Activated T-helper 1 cell treated with anti-CD3 and anti-CD28 coated beads, Interleukin-2, amount 50 U/mL, for 16 hours (primary cell): Measurements from ENCODE around the gene FGFBP1.
"Not testable (repeated sequence)": the region's sequence is repeated elsewhere in the genome, so short reads cannot be mapped to it uniquely, and the experiment has no call there.

ENCODE experiments used
- DNase-seq, 2 donors: peaks; one replicate each; pipeline ENCODE4 v3.0.0-alpha.2; 2020; ENCODE audit warnings: low read depth in 1 of 2, low spot score in 1 of 2

The FGFBP1 gene

DNA sequence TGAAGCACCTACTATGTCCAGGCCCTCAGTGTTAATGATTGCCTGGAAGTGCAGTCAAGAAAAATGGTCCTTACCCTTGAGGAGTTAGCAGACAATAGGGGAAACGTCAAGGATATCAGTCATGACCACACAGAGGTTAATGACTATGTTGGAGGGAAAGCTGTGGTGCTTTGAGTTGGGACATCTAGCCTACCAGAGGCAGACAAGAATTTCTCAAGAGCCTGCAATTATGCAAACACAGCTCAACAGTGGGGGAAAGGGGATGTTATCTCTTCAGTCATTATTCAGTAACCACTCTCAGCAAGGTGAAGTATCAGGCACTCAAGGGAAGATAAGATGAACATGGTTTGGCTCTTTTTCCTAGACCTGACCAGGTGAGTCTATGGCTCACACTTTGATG, 7.0 kb upstream of the FGFBP1 start:
- no peak for DNase-seq

DNA sequence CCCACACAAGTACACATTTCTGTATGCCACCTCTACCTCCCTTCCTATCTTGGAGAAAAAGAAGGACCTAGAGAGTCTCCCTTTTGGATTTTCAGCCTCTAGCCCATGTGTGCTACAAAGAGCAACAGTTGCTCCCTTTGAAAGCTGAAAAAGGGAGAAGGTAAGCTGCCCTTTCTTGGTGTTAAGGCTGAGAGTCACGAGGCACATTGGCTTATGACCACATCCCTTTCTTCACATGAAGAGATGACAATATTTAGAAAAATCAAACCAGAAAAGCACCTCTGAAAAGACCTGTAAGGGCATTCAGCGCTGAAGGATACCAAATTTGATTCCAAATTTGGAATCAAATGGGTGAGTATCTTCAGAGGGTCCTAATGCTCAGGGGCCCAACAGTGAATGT, 6.4 kb upstream of the FGFBP1 start:
- DNase-seq = no peak

DNA sequence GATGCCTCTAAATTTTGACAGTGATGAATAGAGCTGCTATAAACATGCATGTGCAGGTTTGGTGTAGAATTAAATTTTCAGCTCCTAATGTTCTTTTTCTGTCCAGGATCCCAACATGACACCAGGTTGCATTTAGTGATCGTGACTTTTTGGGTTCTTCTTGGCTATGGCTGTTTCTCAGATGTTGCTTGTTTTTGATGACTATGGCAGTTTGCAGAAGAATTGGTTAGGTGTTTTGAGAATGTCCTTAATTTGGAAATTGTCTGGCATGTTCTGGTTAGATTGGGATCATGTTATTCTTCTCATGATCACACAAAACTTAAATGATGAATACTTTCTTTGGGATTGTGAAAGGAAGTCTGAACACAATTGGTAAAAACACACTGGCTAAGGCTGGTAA, 3.7 kb upstream of the FGFBP1 start:
- no peak for DNase-seq

DNA sequence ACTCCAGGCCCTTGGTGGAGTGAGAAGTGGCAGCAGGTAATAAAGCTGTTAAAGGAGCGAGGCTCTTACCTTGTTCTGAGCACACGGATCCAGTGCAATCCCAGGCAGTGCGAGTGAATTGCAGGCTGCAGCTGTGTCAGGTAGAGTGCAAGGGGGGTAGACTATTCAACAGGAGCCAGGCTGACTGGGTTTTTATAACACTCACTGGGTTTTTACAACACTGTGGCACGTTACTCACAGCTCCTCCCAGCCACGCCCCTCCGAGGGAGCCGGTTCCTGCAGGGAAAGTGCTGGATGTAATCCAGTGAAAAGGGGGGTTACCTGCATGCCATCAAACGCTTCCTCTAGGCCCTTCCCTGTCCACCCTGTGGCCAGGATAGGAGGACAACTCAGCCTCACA, 358 bp downstream of the FGFBP1 start:
- no peak for DNase-seq

DNA sequence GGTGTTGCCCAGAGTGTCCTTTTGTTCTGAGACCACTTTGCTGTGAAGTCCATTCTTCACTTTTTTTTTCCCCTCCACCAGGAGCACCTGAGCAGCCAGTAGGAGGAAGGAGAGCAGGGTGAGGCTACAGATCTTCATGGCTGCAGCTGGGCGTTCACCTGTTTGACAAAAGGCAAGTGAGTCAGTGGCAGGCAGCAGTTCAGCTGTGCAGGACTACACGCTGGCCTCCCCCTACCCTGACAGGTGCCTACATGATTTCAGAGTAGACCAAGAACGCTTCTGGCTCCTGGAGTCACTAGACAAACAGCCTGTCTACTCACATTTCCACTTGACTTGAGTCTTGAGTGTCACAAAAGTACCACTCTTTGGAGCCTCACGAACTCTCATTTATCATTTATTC, 2.0 kb downstream of the FGFBP1 start:
- DNase-seq = no peak

DNA sequence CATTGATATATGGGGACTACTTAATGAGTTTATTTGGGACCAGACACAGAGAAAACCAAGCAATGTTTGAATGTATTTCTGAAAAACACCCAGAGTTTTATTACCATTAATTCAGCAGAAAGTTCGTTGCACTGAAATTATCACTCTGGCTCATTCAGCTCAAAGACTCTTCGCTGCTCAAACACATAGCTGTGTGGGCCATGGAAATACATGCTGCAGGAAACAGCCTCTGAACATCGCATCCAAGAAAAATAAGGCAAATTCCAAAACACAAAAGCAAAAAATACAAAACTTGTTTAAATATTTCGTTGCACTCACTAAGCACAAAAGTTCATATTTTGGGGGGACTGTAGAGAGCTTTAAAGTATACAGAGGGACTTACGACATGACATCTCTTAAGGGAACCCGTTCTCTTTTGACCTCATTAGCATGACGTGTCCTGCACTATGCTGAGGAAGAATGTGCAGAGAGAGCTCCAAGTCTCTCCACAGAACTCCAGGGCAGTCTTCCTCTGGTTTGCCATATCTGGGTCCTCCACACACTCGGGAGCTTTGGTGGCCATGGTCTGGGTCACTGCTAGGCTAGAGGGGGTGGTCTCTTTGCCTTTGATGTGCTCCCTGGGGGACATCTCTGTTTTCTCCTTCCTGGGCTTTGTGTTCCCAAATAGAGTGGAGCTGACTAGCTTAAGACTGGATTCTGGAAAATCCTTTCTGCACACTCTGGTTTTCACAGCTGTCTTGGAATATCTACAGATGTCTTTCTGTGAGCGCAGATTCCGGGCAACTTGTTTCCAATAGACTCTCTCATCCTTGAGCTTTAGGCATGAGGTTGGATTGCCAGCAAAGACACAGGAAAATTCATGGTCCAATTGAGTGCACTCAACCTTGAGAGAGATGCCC, 2.8 kb downstream of the FGFBP1 start:
- no peak for DNase-seq

DNA sequence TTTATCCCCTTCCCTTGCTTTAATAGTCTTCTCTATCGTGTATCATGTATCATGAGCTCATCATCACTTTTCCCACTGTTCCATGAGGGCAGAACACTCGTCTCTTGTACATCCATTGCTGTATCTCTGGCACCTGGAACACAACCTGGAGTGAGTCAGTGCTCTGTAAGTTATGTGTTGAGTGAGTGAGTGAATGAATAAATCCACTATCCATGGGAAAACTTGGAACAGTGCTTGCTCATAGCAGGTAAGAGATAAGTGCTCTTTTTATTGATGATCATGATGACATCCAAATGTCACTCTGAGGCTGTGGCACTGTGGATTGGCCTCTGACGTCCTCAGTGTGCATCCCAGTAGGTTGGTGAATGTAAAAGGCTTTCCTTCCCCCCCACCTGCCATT, 4.3 kb downstream of the FGFBP1 start:
- DNase-seq = no peak

DNA sequence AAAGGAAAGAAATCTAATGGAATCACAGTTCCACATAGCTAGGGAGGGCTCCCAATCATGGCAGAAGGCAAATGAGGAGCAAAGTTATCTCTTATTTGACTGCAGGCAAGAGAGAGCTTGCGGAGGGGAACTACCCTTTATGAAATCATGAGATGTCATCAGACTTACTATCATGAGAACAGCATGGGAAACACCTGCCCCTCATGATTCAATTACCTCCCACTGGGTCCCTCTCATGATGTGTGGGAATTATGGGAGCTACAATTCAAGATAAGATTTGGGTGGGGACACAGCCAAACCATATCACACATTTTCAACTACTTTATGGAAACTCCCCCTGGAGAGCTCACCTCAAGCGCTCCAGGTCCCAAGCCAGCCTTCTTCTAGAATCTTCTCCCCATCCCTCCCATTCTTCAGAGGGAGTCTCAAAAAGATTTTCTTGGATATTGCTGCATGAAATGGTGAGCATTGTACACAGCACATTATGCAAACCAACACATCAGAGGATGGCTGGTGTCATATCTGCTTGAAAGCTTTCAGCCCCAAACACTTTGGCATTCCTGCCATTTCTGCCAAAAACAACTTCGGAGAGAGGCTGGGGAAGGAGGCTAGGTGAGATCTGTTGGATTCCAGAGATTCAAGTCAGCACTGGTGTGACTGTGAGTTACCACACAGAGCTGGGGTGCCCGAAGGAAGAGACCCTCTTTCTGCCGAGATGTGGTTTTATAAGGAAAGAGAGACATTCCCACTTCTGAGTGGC, 6.9 kb downstream of the FGFBP1 start:
- DNase-seq = no peak

DNA sequence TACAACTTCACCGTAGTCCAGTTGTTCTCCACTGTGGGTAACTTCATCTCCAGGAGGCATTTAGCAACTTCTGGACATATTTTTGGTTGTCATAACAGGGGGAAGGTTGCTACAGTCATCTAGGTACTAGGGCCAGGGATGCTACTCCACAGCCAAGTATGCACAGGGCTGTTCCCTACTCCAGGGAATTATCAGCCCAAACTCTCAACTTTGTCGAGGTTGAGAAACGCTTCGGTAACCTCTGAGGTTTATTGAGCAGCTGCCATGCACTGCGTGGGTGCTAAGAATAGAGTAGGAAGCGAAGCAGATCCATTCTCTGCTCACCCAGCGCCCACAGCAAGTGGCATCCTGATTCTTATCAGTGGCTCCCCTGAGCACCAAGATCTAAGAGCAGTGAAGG, 8.2 kb downstream of the FGFBP1 start:
- DNase-seq = no peak

DNA sequence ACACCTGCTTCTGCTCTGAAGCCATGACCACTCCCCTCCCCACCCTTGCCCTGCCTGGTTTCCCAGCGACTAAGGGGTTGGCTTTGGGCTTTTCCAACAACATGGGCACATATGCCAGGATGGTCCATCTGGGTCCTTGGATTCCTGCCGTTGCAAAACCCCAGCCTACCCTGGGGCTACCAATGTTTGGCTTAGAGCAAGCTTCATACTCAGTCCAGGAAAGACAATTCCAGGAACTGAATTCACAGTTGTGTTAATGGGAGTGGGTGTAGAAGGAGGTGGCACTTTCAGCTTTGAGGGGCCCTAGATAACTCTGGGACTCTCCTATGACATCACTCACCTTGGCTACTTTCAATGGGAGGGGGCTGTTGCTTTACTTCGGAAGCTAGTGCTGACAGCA, 9.0 kb downstream of the FGFBP1 start:
- DNase-seq = no peak

DNA sequence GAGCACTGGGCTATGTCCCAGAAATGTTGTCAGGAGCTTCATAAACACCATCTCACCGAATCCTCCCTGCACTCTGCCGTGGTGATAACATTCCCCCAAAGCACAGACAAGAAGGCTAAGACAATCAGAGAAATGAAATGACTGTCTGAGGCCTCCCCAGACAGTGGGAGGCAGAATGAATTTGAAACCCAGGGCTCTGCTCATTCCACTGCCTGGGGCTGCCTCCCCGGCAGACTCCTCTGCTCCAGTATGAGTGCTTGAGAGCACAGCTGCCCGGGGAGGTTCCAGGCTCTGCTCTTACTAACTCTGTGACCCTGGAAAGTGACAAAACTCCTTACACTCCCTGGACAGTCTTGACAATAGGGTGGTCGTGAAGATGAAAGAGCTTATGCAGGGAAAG, 9.7 kb downstream of the FGFBP1 start:
- DNase-seq = no peak

DNA sequence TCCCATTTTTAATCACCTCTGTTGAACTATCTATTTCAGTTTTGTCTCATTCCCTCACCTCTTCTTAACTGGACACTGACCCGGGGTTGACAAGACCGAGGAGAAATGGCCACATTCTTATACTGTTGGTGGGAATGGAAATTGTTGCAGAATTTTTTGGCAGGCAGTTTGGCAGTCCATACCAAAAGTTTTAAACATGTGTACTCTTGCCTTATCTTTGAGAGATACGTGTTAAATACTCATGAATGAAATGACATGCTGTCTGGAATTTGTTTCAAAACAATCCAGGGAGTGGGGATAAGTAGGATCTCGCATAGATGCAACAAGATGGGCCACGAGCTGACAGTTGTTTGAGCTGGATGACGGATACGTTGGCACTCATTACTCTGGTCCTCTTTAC, 12.1 kb downstream of the FGFBP1 start:
- DNase-seq = no peak

DNA sequence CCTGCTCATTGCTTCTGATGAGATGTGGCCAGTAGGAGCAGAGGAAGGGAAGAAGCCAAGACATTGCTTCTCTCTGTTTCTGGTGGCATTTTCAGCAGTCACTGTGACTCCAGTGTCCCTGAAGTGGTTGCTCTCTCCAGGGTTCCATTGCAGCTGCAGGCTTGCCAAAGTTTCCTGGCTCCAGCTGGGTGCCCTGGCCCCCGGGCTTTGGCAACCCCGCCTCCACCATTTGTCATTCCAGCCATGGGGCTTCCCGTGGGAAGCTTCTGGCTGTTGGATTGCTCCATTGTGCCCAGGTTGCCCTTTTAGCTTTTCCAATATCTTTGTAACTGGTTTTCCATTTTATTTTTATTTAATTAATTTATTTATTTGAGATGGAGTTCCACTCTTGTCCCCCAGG, 12.7 kb downstream of the FGFBP1 start:
- no peak for DNase-seq

DNA sequence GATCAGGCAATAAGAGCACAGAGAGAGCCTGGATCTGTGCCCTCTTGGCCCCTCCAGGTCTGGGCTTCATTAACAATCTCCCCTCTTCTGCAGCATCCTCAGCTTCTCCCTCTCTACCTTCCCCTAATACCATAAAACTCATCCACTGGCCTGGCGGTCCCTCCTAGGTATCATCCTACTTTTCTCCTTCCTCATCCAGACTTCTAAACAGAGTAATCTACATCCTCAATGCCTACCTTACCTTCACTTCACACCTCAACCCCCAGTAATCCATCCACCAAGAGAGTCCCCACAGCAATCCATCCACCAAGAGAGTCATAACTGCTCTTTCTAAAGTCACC, 17.0 kb downstream of the FGFBP1 start:
- DNase-seq = no peak

DNA sequence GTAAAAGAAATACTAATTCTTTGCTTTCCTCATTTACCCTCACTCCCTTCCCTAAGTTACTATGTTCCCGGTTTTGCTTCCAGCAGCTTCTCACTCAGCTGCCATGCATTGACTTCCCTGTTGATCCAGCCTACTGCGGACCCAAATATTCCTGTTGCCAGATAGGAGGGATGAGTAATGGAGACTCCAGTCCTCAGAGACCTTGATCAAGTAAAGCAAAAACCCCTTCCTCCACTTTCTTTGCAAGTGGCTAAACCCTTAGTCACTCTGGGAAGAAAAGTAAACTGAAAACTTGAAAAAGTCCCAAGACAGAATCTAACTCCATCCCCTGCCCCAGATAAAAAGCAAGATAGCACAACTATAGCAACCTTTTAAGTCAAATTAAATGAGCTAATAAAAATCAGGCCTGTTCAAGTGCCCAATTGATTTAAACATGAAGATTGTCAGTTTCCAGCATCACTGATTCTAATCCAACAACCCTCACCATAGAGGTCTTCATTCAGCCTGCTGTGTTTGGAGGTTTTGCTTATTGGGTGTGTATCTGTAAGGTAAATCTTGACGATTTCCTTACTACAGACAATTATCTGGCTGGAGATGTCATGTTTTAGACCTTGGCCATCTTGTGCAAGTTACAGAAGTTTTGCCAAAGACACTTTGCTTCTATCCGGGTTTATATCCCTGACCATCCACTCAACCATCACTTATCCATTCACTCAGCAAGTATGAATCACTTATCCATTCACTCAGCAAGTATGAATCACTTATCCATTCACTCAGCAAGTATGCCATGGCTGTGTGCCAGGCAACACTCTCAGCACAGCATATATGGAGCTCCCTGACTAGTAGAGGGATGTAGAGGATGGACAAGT, 17.6 kb downstream of the FGFBP1 start:
- no peak for DNase-seq

DNA sequence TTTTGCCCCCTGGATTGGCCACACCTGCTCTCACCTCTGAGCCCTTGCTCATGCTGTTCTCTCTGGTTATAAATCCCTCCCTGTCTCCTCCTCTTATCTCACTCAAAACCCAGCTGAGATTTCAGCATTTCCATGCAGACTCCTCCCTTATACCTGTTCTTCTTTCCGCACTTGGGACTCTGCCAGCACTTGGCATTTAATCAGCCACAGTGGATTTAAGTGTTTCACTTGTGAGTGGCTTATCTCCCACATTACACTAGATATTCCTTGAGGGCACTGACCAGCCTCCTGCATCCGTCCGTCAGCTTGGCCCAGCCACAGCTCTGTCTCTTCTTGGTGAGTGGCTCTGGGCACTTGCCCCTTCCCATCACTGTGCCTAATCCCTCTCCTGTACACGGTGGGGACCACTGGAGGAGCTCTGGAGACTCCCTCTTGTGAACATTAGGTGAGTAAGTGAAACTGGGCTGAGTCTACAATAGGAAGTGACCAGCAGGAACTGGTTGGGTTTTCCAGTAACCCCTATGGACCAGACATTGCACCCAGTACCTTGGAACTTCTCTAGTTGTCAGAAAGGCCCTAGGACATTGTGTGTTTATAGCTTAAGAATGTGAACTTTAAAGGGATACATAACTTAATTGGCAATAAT, 19.9 kb downstream of the FGFBP1 start:
- no peak for DNase-seq

DNA sequence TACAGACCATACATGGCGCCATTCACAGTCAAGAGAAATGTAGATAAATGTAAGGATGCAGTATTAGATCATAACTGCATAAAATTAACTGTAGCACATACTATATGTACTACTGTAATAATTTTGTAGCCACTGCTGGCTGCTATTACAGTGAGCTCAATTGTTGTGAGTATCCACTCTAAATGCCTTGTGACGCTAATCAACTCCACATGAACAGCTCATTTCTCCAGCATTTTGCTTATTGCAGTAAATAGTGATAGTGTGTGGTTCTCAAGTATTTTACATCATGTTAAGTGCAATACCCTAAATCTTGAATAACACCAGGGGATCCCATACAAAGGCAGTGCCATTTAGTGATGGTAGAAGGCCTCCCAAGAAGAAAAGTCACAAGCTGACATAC, 21.2 kb downstream of the FGFBP1 start:
- no peak for DNase-seq

DNA sequence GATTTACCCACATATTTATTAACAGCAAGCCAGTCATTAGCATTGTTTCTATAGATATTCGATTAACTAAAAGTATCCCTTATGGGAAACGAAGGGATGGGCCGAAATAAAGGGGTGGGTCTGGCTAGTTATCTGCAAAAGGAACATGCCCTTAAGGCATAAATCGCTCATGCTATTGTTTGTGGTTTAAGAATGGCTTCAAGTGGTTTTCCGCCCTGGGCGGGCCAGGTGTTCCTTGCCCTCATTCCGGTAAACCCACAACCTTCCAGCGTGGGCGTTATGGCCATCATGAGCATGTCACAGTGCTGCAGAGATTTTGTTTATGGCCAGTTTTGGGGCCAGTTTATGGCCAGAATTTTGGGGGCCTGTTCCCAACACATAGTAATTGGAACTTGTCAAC, 22.2 kb downstream of the FGFBP1 start:
- not testable (repeated sequence) for DNase-seq

DNA sequence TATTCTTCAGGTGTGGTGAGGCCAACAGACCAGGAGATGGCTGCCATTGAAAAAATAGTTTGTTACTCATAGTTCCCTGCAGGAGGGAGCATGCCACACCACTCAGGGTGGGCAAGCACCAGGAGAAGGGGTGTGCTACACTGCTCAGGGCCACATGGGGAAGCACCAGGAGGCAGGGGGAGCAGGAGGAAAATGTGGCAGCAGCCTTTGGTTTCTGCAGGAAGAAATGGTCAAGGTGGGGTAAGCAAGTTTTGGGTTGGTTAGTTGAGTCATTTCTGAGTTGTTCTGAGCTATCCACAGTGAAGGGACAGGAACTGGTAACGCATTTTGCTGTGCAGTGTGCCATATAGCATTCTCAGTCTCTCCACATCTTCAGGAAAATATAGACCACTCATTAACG, 23.8 kb downstream of the FGFBP1 start:
- DNase-seq = no peak

DNA sequence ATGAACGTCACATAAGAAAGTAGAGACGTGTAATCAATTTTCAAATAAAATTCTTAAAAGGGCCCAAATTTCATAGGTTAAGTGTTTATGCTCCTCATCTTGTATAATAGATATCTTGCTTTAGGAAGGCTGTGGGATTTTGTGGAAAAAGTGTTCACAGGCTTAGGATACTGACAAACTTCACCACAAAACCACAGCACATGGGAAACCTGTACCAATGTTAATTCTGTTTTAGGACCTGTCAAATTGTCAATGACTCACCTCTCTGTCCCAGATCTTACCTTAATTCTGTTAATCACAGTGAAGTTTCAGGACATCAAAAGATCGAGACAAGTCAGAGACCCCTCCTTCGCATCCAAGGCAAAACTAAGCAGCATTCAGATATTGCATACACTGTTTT, 24.2 kb downstream of the FGFBP1 start:
- no peak for DNase-seq

DNA sequence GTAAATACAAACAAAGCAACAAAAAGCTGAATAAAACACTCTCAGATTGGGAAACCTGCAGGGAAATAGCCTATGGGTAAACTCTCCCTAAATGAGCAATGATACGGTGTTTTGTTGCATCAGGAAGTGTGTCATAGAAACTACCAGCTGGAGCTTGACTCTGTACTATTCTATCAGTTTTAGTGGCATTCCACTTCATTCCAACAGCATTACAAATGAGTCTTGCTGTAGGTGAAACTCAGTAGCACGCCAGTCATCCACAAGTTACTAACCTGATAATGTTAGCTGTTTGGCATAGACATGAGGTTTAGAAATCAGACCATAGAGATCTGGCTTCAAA, 24.9 kb downstream of the FGFBP1 start:
- no peak for DNase-seq
